Measurements from ENCODE around the gene FAM124A. TPM values are rescaled to one million over a fixed set of nuclear protein-coding genes. Genes with fewer than 3 reads are reported as not detected.

FAM124A gene
- polyA plus RNA-seq, 2 of the 4 experiments (the other 2 are of a cell fraction): 1.5 to 1.6 TPM

- TF ChIP-seq CBX8 (IDR thresholded peaks at IDR 0.05): no peak
Measured at GRCh38 chr13:51258612-51259548, 36.7 kb downstream of the FAM124A start (continued).

- no peak for FAIRE-seq
- no peaks in the 10 kb centered on the region for H3K4me1 ChIP-seq
- H3K27ac ChIP-seq: no peak overlapping the region
- no peak overlapping the region for H3K4me3 ChIP-seq
- WGBS (ENCODE audit: missing lambda C conversion rate): 89% methylated on average over 4 of the region's 4 CpGs
- ChIA-PET CTCF (interaction anchor here (0.6 to 1.8 kb wide), 2 partner anchors 26 to 1762 kb away, joined by 3 to 5 read pairs; no protein-coding TSS in a partner anchor), POLR2A (no interaction called here)
- H3K9me3 ChIP-seq: no peaks in the 10 kb centered on the region
- no peak overlapping the region for H3K4me2 ChIP-seq
- TF ChIP-seq MAZ (IDR thresholded peaks at IDR 0.05; ENCODE audit: borderline replicate concordance, low read depth, low read length): no peak
- TF ChIP-seq MAX (IDR thresholded peaks at IDR 0.05): no peak
- no peak for TF ChIP-seq FOXS1 (CRISPR knock-in tag; IDR thresholded peaks at IDR 0.05)
- TF ChIP-seq BHLHE40 (IDR thresholded peaks at IDR 0.05; ENCODE audit: low read depth, low read length): no peak
- no peak for TF ChIP-seq FOSL2 (IDR thresholded peaks at IDR 0.05)
- TF ChIP-seq FOSL2 (CRISPR knock-in tag; IDR thresholded peaks at IDR 0.05): no peak
- TF ChIP-seq USF2 (IDR thresholded peaks at IDR 0.05): no peak
- TF ChIP-seq RNF2 (IDR thresholded peaks at IDR 0.05; ENCODE audit: borderline replicate concordance, low read depth): no peak
- no peak for TF ChIP-seq ZFP36 (IDR thresholded peaks at IDR 0.05; ENCODE audit: borderline replicate concordance, partially characterized antibody)
- no peak for TF ChIP-seq REST (IDR thresholded peaks at IDR 0.05)
- TF ChIP-seq HEYL (CRISPR knock-in tag; IDR thresholded peaks at IDR 0.05): no peak
- TF ChIP-seq FOSB (CRISPR knock-in tag; IDR thresholded peaks at IDR 0.05): no peak
- no peak for TF ChIP-seq JUNB (IDR thresholded peaks at IDR 0.05)
- TF ChIP-seq PBX3 (IDR thresholded peaks at IDR 0.05): no peak
- no peak for TF ChIP-seq TP53 (CRISPR knock-in tag; IDR thresholded peaks at IDR 0.05)
- no peak for TF ChIP-seq CHD2 (IDR thresholded peaks at IDR 0.05; ENCODE audit: low read length, partially characterized antibody)
- TF ChIP-seq KDM5A (IDR thresholded peaks at IDR 0.05): no peak
- no peak for TF ChIP-seq RAD21 (conservative IDR thresholded peaks at IDR 0.05 in 1 of 2, IDR thresholded peaks at IDR 0.05 in 1 of 2)
- no peak for TF ChIP-seq HOXB13 (CRISPR knock-in tag; IDR thresholded peaks at IDR 0.05; ENCODE audit: low read depth)
- TF ChIP-seq HES2 (IDR thresholded peaks at IDR 0.05): no peak
- no peak for TF ChIP-seq CBX2 (IDR thresholded peaks at IDR 0.05; ENCODE audit: borderline replicate concordance, low read depth)
- no peak for DNase-seq (ENCODE audit: low read depth in 1 of 2, low spot score in 1 of 2)
- ATAC-seq: no peak
Measured at GRCh38 chr13:51260154-51260553, 38.0 kb downstream of the FAM124A start.
